HL-60 (cell line): ENCODE results near the gene GALNT13.

Experiments
- DNase-seq, 2 experiments: peaks; one replicate each; pipeline ENCODE4 v3.0.0-alpha.2; 2010 to 2020; ENCODE audit warnings: low read depth in 1 of 2, low spot score in 1 of 2
- H3K27ac ChIP-seq: fragments of 250-450 bp; sonication (Bioruptor Pico); replicated peaks from 2 replicates; pipeline ENCODE4 v1.5.1; 2020; ENCODE audit warnings: mild to moderate bottlenecking, moderate library complexity
- H3K27me3 ChIP-seq: fragments of 250-450 bp; sonication (Bioruptor Pico); 2 replicates; pipeline ENCODE4 v1.5.1; 2021; ENCODE audit warnings: mild to moderate bottlenecking, moderate library complexity; ENCODE audit not compliant: insufficient read depth, poor library complexity, severe bottlenecking
- H3K4me3 ChIP-seq: replicated peaks from 2 replicates; pipeline ENCODE4 v1.5.1; 2011; ENCODE audit warnings: mild to moderate bottlenecking, control low read depth, low read length; ENCODE audit not compliant: insufficient read depth
- GABPA ChIP-seq: IDR thresholded peaks from 2 replicates; pipeline ENCODE4 v1.6.1; 2012; ENCODE audit warnings: low read depth
- POLR2AphosphoS5 ChIP-seq: IDR thresholded peaks from 2 replicates; pipeline ENCODE4 v1.6.1; 2012; ENCODE audit warnings: low read depth
- SPI1 ChIP-seq: IDR thresholded peaks from 2 replicates; pipeline ENCODE4 v1.6.1; 2012; ENCODE audit warnings: low read depth, mild to moderate bottlenecking, borderline replicate concordance
- TF ChIP-seq, protein P1 (sequence below): IDR thresholded peaks from one replicate; pipeline ENCODE4 v1.5.1; 2011; ENCODE audit warnings: low read length, control low read depth, inconsistent platforms; ENCODE audit not compliant: insufficient read depth
- TF ChIP-seq, protein P2 (sequence below): IDR thresholded peaks from 2 replicates; pipeline ENCODE4 v1.6.1; 2012; ENCODE audit warnings: low read depth; ENCODE audit not compliant: insufficient replicate concordance

GALNT13 gene

DNA sequence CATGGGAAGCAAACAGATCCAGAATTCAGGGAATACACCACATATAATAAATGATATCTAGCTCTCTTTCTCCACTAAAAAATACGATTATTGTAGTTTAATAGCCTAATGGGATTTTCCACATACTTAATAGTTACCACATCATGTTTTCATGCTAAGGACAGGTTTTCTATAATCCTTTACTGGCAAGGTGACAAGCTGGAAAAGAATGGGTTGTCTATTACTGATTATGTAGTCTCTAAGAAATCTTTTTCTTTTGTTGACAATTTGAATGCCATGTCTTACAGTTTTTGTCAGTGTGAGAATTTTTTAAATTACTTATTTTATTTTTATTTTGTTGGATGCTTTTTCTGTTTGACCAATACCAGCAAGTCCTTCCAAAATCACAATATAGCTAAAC, 177.8 kb downstream of the GALNT13 start:
- TF ChIP-seq SPI1 = no peak
- TF ChIP-seq, protein P1, sequence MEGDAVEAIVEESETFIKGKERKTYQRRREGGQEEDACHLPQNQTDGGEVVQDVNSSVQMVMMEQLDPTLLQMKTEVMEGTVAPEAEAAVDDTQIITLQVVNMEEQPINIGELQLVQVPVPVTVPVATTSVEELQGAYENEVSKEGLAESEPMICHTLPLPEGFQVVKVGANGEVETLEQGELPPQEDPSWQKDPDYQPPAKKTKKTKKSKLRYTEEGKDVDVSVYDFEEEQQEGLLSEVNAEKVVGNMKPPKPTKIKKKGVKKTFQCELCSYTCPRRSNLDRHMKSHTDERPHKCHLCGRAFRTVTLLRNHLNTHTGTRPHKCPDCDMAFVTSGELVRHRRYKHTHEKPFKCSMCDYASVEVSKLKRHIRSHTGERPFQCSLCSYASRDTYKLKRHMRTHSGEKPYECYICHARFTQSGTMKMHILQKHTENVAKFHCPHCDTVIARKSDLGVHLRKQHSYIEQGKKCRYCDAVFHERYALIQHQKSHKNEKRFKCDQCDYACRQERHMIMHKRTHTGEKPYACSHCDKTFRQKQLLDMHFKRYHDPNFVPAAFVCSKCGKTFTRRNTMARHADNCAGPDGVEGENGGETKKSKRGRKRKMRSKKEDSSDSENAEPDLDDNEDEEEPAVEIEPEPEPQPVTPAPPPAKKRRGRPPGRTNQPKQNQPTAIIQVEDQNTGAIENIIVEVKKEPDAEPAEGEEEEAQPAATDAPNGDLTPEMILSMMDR = no peak
- TF ChIP-seq GABPA = no peak
- Histone ChIP-seq H3K4me3 (no peak overlapping the region), H3K27ac (no peak overlapping the region), H3K27me3 (no peaks in the 10 kb centered on the region)
- no peak for DNase-seq

DNA sequence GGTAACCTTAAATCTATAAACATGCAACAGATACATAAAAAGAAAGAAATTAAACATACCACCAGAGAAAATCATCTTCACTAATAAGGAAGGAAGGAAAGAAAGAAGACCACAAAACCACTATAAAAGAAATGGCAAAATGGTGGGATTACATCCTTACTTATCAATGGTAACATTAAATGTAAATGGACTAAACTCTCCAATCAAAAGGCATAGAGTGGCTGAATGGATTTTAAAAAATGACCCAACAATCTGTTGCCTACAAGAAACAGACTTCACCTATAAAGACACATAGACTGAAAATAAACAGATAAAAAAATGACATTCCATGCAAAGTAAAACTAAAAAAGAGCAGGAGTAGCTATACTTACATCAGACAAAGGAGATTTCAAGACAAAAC, 195.4 kb downstream of the GALNT13 start:
- Histone ChIP-seq H3K27ac (no peak overlapping the region), H3K27me3 (no peaks in the 10 kb centered on the region), H3K4me3 (no peak overlapping the region)
- no peak for DNase-seq
- no peak for TF ChIP-seq SPI1
- no peak for TF ChIP-seq POLR2AphosphoS5
- TF ChIP-seq, protein P2, sequence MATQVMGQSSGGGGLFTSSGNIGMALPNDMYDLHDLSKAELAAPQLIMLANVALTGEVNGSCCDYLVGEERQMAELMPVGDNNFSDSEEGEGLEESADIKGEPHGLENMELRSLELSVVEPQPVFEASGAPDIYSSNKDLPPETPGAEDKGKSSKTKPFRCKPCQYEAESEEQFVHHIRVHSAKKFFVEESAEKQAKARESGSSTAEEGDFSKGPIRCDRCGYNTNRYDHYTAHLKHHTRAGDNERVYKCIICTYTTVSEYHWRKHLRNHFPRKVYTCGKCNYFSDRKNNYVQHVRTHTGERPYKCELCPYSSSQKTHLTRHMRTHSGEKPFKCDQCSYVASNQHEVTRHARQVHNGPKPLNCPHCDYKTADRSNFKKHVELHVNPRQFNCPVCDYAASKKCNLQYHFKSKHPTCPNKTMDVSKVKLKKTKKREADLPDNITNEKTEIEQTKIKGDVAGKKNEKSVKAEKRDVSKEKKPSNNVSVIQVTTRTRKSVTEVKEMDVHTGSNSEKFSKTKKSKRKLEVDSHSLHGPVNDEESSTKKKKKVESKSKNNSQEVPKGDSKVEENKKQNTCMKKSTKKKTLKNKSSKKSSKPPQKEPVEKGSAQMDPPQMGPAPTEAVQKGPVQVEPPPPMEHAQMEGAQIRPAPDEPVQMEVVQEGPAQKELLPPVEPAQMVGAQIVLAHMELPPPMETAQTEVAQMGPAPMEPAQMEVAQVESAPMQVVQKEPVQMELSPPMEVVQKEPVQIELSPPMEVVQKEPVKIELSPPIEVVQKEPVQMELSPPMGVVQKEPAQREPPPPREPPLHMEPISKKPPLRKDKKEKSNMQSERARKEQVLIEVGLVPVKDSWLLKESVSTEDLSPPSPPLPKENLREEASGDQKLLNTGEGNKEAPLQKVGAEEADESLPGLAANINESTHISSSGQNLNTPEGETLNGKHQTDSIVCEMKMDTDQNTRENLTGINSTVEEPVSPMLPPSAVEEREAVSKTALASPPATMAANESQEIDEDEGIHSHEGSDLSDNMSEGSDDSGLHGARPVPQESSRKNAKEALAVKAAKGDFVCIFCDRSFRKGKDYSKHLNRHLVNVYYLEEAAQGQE = no peak
- TF ChIP-seq GABPA = no peak
- TF ChIP-seq, protein P1 = no peak

DNA sequence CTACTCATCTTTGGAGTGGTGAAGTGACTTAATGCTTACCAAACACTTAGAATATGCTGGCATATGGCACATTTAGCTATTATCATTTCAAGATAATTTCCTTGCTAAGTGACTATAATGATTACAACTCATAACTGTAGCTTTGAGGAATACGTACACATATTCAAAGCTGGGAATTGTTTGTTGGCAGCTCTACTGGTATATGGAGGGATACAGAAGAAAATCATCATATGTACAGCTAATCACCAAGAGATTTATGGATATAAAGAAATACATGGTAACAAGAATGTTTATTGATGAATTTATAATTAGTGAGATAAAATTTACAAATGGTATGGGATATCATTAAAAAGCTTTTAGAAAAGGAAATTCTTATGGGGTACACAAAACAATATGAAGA, 207.2 kb downstream of the GALNT13 start:
- Histone ChIP-seq H3K27me3 (no peaks in the 10 kb centered on the region), H3K4me3 (no peak overlapping the region), H3K27ac (no peak overlapping the region)
- no peak for DNase-seq
- no peak for TF ChIP-seq POLR2AphosphoS5

DNA sequence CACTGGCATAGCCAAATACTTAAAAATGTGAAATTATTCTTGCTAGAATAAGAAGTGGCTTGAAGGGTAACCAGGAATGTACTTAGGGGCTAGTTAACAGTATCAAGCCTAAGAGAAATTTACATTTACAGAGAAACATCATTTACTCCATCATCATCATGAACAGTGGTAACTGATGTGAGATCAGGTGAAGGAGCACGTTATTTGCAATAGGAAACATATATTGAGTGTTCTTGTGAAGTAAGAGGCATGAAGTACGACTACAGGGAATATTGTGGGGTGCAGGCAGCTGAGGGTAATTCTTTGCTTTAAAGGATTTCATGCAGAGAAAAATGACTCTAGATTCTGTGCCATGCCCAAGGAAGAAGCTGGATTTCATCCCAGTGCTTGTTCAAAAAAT, 220.8 kb downstream of the GALNT13 start:
- H3K4me3 ChIP-seq = no peak overlapping the region
- no peaks in the 10 kb centered on the region for H3K27me3 ChIP-seq
- TF ChIP-seq GABPA (no peak), POLR2AphosphoS5 (no peak), SPI1 (no peak)
- TF ChIP-seq, protein P1 = no peak
- DNase-seq = no peak
- no peak overlapping the region for H3K27ac ChIP-seq

DNA sequence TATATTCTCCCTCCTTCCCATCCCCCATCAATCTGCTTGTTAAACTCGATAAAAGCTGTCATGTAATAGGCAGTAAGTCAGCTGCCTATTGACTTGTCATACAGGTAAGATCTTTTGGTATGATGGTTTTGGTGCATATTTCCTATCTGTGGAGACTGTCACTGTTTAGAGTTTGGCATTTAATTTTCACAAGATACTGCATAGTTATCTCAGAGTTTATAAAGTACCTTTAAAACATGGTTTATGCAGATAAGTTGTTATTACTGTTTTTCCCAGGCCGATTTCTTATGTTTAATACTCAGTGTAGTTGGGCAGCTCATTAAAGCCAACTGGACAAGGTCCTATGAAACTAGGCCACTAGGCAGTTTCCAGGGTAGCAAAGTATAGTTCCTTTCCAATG, 222.1 kb downstream of the GALNT13 start:
- Histone ChIP-seq H3K4me3 (no peak overlapping the region), H3K27ac (no peak overlapping the region), H3K27me3 (no peaks in the 10 kb centered on the region)
- TF ChIP-seq, protein P2 = no peak
- TF ChIP-seq POLR2AphosphoS5 (no peak), GABPA (no peak), SPI1 (no peak)
- TF ChIP-seq, protein P1 = no peak
- DNase-seq = no peak
